IPS-18a (cell line): ENCODE measurements around the gene LGMN.
A peak's percentile ranks its signal among the peaks of the same experiment; 100 is the strongest.
"Not testable (repeated sequence)": the region's sequence is repeated elsewhere in the genome, so short reads cannot be mapped to it uniquely, and the experiment has no call there.

ENCODE experiments used
- H3K27ac ChIP-seq: one replicate; pipeline ENCODE4 v1.5.1; 2013; ENCODE audit warnings: low read length
- H3K27me3 ChIP-seq: one replicate; pipeline ENCODE4 v1.6.1; 2013; ENCODE audit warnings: mild to moderate bottlenecking, low read length; ENCODE audit not compliant: control insufficient read depth, insufficient read depth
- H3K36me3 ChIP-seq: one replicate; pipeline ENCODE4 v1.6.1; 2013; ENCODE audit warnings: low read depth, low read length; ENCODE audit not compliant: control insufficient read depth
- H3K4me1 ChIP-seq: one replicate; pipeline ENCODE4 v1.6.1; 2013; ENCODE audit warnings: low read depth, low read length; ENCODE audit not compliant: control insufficient read depth
- H3K4me3 ChIP-seq: one replicate; pipeline ENCODE4 v1.5.1; 2013; ENCODE audit warnings: low read length
- H3K9ac ChIP-seq: one replicate; pipeline ENCODE4 v1.6.1; 2013; ENCODE audit warnings: mild to moderate bottlenecking, low read length, moderate library complexity
- H3K9me3 ChIP-seq: one replicate; pipeline ENCODE4 v1.6.1; 2013; ENCODE audit warnings: low read depth, low read length; ENCODE audit not compliant: control insufficient read depth

The LGMN gene

DNA sequence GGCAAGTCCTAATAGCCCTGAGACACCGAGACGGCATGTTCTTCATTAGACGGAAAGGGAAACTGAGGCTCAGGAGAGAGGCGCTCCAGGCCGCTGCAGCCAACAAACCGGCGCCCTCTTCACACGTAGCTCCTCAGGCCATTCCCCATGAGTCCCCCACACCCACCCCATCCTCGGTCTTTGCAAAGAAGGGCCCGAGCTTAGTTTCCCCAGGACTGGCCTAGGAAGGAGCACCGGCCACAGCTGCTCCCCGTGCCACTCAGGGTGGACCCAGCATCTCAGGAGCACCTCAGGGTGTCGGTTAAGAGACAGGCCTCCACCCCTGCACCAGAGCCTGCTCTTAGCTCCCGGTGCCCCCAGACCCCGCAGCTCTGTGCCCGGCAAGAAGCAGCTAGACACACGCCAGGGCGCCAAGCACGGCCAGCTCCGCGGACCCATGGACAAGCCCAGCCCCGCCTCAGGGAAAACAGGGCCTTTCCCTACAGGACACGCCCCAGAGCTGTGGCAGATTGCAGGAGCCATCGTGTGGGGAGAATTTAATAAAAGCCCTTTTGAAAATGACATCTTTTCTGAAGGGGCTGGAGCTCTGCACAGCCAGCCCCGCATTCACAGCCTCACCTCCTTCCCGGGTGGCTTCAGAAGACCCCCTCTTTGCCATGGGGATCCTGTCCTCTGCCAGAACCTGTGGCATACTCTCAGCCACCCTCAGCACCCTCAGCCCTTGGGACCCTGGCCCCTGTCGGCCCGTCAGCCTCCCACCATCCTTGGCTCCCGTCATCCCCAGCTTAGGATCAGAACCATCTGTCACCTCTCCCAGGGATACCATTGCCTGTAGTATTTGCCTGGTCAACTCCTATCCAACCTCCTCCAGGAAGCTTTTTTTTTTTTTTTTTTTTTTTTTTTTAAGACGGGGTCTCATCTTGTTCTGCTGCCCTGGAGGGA, 59.7 kb downstream of the LGMN start:
- H3K27me3 ChIP-seq: peaks cover 22% of the 10 kb centered on the region
- H3K9ac ChIP-seq: no peak overlapping the region
- no peak overlapping the region for H3K27ac ChIP-seq
- no peaks in the 10 kb centered on the region for H3K9me3 ChIP-seq
- no peaks in the 10 kb centered on the region for H3K36me3 ChIP-seq
- peak overlapping the region; percentile 51 for H3K4me3 ChIP-seq
- no peaks in the 10 kb centered on the region for H3K4me1 ChIP-seq

DNA sequence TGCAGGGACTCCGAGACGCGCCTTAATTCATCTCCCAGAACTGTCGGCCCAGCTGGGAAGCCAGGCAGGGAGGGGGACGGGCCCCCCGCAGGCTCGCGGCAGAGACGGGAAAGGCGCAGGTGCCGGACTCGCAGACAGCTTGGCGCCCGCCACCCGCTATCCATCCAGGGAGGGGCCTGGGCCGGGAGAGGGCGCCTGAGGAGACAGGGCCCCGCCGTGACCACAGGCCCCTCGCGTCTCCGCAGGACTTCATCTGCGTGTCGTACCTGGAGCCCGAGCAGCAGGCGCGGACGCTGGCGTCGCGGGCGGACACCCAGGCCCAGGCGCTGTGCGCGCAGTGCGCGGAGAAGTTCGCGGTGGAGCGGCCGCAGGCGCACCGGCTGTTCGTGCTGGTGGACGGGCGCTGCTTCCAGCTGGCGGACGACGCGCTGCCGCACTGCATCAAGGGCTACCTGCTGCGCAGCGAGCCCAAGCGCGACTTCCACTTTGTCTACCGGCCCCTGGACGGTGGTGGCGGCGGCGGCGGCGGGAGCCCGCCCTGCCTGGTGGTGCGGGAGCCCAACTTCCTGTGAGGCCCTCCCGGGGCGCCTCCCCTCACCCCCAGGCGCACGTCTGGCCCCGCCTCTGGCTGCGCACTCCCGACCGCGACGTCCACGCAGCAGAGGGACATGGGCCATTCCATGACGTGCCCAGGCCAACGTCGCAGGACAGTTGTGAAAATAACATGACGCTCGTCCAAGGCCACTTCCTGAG, 60.6 kb downstream of the LGMN start:
- H3K27ac ChIP-seq: no peak overlapping the region
- H3K36me3 ChIP-seq: no peaks in the 10 kb centered on the region
- no peak overlapping the region for H3K9ac ChIP-seq
- no peaks in the 10 kb centered on the region for H3K9me3 ChIP-seq
- peak overlapping the region; percentile 51 for H3K4me3 ChIP-seq
- no peaks in the 10 kb centered on the region for H3K4me1 ChIP-seq
- H3K27me3 ChIP-seq: peaks cover 22% of the 10 kb centered on the region

DNA sequence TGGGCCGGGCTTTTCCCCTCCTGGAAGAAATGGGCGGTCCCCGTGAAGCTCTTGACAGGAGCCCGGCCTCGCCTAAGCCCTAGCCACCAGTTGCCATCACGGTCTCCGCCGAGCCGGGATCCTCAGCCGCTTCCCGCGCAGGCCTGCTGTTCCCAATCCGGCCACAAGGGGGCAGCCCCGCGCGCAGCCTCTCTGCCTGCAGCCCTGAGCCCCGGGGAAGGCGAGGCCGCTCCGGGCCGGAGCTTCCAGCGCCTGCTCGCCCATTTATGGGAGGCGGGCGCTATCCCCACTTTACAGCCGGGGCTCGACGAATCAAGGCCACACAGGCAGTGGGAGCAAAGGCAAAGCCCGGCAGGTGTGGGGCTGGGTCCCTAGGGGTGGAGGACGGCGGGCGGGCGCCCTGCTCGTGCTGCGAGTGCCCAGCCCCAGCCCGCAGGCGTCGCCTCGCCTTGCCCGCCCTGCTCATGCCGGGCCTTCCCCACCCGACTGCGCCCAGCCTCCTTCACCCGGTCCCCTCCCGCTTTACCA, 61.5 kb downstream of the LGMN start:
- H3K4me1 ChIP-seq: no peaks in the 10 kb centered on the region
- no peak overlapping the region for H3K9ac ChIP-seq
- H3K36me3 ChIP-seq: no peaks in the 10 kb centered on the region
- H3K27me3 ChIP-seq: peaks cover 22% of the 10 kb centered on the region
- H3K27ac ChIP-seq: no peak overlapping the region
- H3K4me3 ChIP-seq: peak overlapping the region; percentile 51
- H3K9me3 ChIP-seq: no peaks in the 10 kb centered on the region

DNA sequence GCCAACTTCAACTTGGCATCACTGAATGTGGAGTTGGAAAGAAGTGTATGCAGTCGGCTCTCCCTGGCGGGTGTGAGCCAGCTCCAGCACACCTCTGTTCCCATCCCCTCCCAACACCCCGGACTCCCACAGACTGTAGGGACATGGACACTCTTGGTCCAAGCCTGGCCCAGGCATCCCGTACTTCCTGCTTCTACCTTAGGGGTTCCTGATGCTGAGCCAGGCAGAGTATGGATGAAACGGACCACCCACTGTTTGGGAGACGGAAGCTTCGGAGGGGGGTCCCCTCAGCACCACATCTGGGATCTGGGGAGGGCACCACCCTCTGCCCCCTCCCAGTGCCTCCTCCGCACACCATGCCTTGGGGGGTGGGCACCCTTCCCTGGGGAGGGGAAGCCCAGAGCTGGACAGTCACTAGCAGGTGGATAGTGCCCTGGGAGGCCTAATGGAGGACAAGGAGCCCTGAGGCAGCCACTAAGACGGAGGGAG, 62.0 kb downstream of the LGMN start:
- Histone ChIP-seq H3K27ac (no peak overlapping the region), H3K4me1 (no peaks in the 10 kb centered on the region)

DNA sequence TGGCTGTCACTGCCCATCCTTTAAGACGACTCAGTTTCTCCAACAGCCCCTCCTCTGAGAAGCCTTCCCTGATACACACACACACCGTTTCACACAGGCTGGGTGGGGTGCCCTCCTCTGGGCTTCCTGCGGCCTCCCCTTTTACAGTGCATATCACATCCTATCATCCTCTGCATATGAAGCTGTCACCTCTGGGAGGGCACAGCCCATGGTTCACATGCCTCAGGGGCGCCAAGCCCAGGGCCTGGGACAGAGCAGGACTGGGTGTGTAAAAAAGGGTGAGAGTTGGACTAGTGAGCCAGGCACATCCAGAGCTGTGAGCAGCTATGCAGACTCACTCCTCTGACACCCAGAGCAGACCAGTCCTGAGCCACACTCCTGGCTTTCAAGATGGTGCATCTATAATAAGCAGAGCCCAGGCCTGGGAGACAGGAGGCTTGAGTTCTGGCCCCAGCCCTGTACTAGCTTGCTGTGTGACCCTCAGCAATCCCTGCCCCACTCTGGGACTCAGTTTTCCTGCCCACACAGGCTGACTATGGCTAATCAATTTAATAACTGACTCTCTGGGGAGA, 62.6 kb downstream of the LGMN start:
- no peaks in the 10 kb centered on the region for H3K9me3 ChIP-seq
- peaks cover 22% of the 10 kb centered on the region for H3K27me3 ChIP-seq
- no peaks in the 10 kb centered on the region for H3K4me1 ChIP-seq
- no peak overlapping the region for H3K4me3 ChIP-seq
- H3K36me3 ChIP-seq: no peaks in the 10 kb centered on the region
- H3K9ac ChIP-seq: no peak overlapping the region
- H3K27ac ChIP-seq: no peak overlapping the region

More for the DNA sequence above, 62.0 kb downstream of the LGMN start:
- H3K27me3 ChIP-seq: peaks cover 22% of the 10 kb centered on the region
- H3K4me3 ChIP-seq: no peak overlapping the region
- no peak overlapping the region for H3K9ac ChIP-seq
- no peaks in the 10 kb centered on the region for H3K36me3 ChIP-seq
- H3K9me3 ChIP-seq: no peaks in the 10 kb centered on the region

DNA sequence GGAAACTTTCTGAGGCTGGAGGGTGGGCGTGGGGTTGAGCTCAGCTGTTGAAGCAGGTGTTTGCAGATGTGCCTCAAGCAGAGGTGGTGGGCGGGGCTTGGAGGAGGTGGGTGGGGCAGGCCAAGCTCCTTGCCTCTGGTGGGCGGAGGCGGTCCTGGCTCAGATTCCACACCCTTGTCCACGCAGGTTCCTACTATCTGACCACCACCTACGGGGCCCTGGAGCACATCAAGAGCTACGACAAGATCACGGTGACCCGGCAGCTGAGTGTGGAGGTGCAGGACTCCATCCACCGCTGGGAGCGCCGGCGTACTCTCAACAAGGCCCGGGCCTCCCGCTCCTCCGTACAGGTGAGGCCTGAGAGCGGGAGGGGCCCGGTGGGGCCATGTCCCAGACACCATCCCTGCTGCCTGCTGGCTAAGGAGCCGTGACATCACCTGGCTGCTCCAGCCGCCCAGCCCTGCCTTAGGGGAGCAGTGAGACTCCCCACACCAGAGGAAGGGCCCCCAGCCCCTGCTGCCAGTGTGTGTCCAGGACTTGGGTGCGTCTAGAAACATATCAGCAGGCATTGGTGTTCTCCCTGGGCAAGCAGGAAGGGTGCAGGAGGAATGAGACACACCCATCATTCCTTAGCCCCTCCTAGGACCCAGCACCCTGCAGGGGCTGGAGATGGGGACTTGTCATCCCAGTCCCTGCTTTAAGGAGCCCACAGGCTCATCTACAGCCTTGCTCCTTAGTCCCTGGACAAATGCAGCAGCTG, 63.4 kb downstream of the LGMN start:
- H3K9ac ChIP-seq: no peak overlapping the region
- H3K27ac ChIP-seq: no peak overlapping the region
- H3K36me3 ChIP-seq: no peaks in the 10 kb centered on the region
- no peak overlapping the region for H3K4me3 ChIP-seq
- H3K27me3 ChIP-seq: peaks cover 22% of the 10 kb centered on the region
- no peaks in the 10 kb centered on the region for H3K4me1 ChIP-seq
- no peaks in the 10 kb centered on the region for H3K9me3 ChIP-seq

DNA sequence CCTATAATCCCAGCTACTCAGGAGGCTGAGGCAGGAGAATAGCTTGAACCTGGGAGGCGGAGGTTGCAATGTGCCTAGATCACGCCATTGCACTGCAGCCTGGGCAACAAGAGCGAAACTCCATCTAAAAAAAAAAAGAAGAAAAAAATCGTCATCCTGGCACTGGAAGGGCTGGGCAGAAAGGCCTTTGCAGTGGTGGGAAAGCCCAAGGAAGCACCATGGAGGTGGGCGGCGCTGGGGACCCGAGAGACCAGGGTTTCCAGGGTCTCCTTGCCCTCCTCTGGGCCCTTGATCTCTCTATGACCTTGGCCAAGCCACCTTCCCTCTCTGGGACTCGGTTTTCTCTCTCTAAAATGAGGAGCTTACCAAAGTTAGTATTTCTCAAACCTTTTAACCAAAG, 65.4 kb downstream of the LGMN start:
- H3K4me3 ChIP-seq: no peak overlapping the region
- H3K4me1 ChIP-seq: no peaks in the 10 kb centered on the region
- H3K9me3 ChIP-seq: no peaks in the 10 kb centered on the region
- no peaks in the 10 kb centered on the region for H3K36me3 ChIP-seq
- H3K27ac ChIP-seq: no peak overlapping the region
- H3K27me3 ChIP-seq: peaks cover 11% of the 10 kb centered on the region
- H3K9ac ChIP-seq: no peak overlapping the region

DNA sequence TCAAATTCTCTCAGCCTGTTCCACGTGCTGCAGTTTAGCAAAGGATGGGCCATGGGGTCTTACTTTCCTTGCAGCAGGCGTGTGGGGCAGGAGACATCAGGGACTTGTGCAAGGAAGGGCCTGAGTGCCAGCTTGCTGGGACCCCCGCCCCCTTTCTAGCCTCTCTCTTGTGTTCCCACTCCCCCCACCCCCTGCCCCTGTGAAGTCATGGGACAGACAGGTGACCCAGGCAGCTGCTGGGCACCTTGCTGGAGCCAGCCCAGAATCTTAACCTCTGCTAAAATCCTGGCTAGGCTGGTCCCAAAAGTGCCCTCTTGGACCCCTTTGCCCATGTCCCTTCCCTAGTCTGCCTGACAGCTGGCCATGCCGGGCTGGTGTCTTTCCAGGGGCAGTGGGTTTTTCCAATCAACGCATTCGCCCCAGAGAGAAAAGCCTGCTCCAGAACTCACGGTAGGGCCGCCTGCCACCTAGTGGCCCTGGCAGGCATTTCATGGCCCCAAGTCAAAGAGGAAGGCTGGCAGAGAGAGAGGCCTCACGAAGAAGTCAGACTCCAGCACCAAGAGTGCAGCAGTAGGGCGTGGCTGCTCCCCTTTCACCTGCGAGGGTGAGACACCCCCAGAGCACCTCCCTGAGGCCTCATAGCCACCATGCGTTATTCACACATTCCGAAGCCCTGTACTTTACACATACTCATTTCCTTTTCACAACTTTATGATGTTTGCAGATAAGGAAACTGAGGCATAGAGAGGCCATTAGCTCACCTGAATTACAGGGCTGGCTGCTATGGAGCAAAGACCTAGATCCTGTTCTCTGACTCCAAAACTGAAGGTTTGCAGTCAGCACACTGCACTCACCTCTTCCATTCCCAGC, 67.4 kb downstream of the LGMN start:
- Histone ChIP-seq H3K4me3 (no peak overlapping the region), H3K27me3 (no peaks in the 10 kb centered on the region), H3K9me3 (no peaks in the 10 kb centered on the region), H3K27ac (no peak overlapping the region), H3K4me1 (no peaks in the 10 kb centered on the region), H3K36me3 (no peaks in the 10 kb centered on the region), H3K9ac (no peak overlapping the region)

DNA sequence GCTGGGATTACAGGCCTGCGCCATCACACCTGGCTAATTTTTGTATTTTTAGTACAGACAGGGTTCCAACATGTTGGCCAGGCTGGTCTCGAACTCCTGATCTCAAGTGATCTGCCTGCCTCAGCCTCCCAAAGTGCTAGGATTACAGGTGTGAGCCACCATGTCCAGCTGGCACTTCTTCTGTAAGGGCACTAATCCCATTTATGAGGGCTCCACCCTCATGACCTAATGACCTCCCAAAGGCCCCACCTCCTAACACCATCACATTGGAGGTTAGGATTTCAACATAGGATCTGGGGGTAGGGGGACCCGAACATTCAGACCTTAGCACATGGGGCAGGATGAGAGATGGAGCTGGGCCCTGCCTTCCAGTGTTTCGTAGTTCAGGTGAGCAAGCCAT, 68.1 kb downstream of the LGMN start:
- not testable (repeated sequence) for H3K36me3 ChIP-seq, H3K27me3 ChIP-seq, H3K4me3 ChIP-seq, H3K27ac ChIP-seq, H3K9ac ChIP-seq, H3K9me3 ChIP-seq, H3K4me1 ChIP-seq

DNA sequence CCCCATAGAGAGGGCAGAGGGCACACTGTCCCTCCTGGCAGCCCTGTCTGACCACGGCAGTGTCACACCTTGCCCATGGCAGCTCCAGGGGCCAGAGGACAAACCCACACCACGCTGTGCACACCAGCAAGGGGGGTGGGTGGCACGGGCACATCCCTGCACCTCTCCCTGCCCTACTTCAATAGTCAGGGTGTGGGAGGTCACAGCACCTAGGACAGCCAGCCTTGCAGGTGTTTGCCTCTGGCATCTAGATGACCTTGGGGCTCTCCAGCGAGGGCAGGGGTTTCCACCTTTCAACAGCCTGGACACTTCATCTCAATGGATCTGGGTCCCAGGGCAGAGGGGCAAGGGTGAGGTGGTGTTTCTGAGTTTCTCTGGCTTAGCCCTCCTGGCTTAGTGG, 69.2 kb downstream of the LGMN start:
- Histone ChIP-seq H3K27me3 (no peaks in the 10 kb centered on the region), H3K4me1 (no peaks in the 10 kb centered on the region), H3K9me3 (no peaks in the 10 kb centered on the region), H3K9ac (no peak overlapping the region), H3K27ac (no peak overlapping the region), H3K36me3 (no peaks in the 10 kb centered on the region), H3K4me3 (no peak overlapping the region)
